Measurements from ENCODE around the gene LRP11.
"Not testable (repeated sequence)": the region's sequence is repeated elsewhere in the genome, so short reads cannot be mapped to it uniquely, and the experiment has no call there.

LRP11 gene

GRCh38 chr6:149846321-149846720, 17.8 kb downstream of the LRP11 start:
- DNase-seq: no peak

GRCh38 chr6:149845549-149845948, 18.6 kb downstream of the LRP11 start:
- no peak for DNase-seq

- DNase-seq: no peak
Observed at GRCh38 chr6:149844480-149844879, 19.7 kb downstream of the LRP11 start.

- DNase-seq: not testable (repeated sequence)
Observed at GRCh38 chr6:149844036-149844435, 20.1 kb downstream of the LRP11 start.

GRCh38 chr6:149843051-149843633, 21.0 kb downstream of the LRP11 start:
- DNase-seq: no peak

- no peak for DNase-seq
Observed at GRCh38 chr6:149842331-149842730, 21.8 kb downstream of the LRP11 start.

GRCh38 chr6:149840345-149841075, 23.6 kb downstream of the LRP11 start:
- DNase-seq: peak; percentile 54

- peak; percentile 70 for DNase-seq
Observed at GRCh38 chr6:149834513-149835481, 29.4 kb downstream of the LRP11 start.

- no peak for DNase-seq
Observed at GRCh38 chr6:149833651-149834050, 30.5 kb downstream of the LRP11 start.

GRCh38 chr6:149831308-149831820, 32.8 kb downstream of the LRP11 start:
- DNase-seq: no peak

GRCh38 chr6:149830731-149831307, 33.3 kb downstream of the LRP11 start:
- DNase-seq: no peak

GRCh38 chr6:149825292-149825691, 38.9 kb downstream of the LRP11 start:
- DNase-seq: no peak

- no peak for DNase-seq
Observed at GRCh38 chr6:149823013-149823412, 41.1 kb downstream of the LRP11 start.

GRCh38 chr6:149821492-149821891, 42.7 kb downstream of the LRP11 start:
- no peak for DNase-seq

GRCh38 chr6:149820506-149820905, 43.7 kb downstream of the LRP11 start:
- no peak for DNase-seq

- DNase-seq: no peak
Observed at GRCh38 chr6:149815788-149816187, 48.4 kb downstream of the LRP11 start.

GRCh38 chr6:149813351-149813750, 50.8 kb downstream of the LRP11 start:
- DNase-seq: no peak

GRCh38 chr6:149809798-149810197, 54.4 kb downstream of the LRP11 start:
- DNase-seq: no peak

GRCh38 chr6:149806127-149806526, 58.0 kb downstream of the LRP11 start:
- peak; percentile 17 for DNase-seq

GRCh38 chr6:149783551-149783950, 80.6 kb downstream of the LRP11 start:
- DNase-seq: no peak

- no peak for DNase-seq
Observed at GRCh38 chr6:149782337-149782736, 81.8 kb downstream of the LRP11 start.

GRCh38 chr6:149781715-149782114, 82.4 kb downstream of the LRP11 start:
- DNase-seq: no peak

GRCh38 chr6:149779644-149779963, 84.6 kb downstream of the LRP11 start:
- no peak for DNase-seq
